Measurements from ENCODE around the gene TEAD2.
A peak's percentile ranks its signal among the peaks of the same experiment; 100 is the strongest.
"Not testable (repeated sequence)": the region's sequence is repeated elsewhere in the genome, so short reads cannot be mapped to it uniquely, and the experiment has no call there.

Gene TEAD2

DNA sequence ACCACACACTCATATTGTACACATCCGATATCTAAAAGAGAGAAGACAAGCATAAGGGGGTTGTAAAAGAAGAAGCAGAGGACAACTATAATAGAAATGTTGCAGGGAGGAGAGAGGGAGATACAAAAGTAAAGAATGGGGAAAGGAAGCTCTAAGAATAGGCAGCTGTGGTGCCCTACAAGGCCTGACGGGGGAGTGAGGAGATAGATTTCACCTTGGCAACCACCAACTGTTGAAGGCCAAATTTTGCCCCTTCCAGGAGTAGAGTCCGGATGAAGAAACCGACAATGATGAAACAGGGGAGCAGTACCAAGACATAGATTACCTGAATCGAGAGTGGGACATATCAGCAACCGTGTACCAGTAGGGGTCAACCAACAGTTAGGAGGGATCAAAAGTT lies 53.1 kb downstream of the TEAD2 start:
- H3K9me3 Mint-ChIP-seq = no peaks in the 10 kb centered on the region
- no peak overlapping the region for H3K4me3 Mint-ChIP-seq
- H3K27me3 Mint-ChIP-seq = no peaks in the 10 kb centered on the region
- DNase-seq = no peak
- peaks cover 15% of the 10 kb centered on the region for H3K36me3 Mint-ChIP-seq (ENCODE audit: low read depth)
- H3K27ac Mint-ChIP-seq = no peak overlapping the region
- H3K4me1 Mint-ChIP-seq (ENCODE audit: low read depth) = peaks cover 2% of the 10 kb centered on the region

DNA sequence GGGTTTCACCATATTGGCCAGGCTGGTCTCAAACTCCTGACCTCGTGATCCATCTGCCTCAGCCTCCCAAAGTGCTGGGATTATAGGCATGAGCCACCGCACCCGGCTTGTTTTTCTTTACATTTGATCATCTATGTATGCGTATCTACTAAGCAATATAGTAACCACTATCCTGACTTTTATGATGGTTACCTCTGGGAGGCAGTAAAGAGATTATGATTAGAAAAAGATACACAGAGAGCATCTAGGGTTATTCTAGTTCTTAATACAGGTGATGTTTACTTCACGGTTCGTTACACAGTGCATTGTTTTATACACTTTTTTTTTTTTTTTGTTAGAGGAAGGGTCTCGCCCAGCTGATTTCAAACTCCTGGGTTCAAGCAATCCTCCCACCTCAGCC lies 55.5 kb downstream of the TEAD2 start:
- H3K4me3 Mint-ChIP-seq; H3K27me3 Mint-ChIP-seq; DNase-seq; H3K27ac Mint-ChIP-seq; H3K4me1 Mint-ChIP-seq (ENCODE audit: low read depth); H3K9me3 Mint-ChIP-seq: not testable (repeated sequence)
- peaks cover 15% of the 10 kb centered on the region for H3K36me3 Mint-ChIP-seq (ENCODE audit: low read depth)

DNA sequence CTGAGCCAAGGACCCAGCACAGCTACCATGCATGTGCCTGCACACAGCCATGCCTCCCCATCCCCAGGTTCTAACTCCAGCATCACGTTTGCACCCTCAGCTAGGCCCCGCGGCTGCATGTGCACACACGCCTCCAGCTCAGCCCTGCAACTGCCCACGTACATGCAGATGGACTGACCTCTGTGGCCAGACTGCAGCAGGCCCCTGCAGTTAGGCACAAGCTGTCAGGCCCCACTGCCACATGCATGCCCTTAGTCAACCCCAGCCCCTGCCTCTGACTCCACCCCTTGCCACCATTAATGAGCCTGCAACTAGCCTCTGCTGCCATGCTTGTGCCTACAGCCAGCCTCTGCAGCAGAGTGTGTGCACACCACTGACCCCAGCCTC lies 60.4 kb downstream of the TEAD2 start:
- Mint-ChIP-seq H3K27ac (no peak overlapping the region), H3K9me3 (no peaks in the 10 kb centered on the region), H3K27me3 (no peaks in the 10 kb centered on the region), H3K4me3 (no peak overlapping the region), H3K4me1 (ENCODE audit: low read depth) (peaks cover 3% of the 10 kb centered on the region), H3K36me3 (ENCODE audit: low read depth) (no peaks in the 10 kb centered on the region)
- no peak for DNase-seq

DNA sequence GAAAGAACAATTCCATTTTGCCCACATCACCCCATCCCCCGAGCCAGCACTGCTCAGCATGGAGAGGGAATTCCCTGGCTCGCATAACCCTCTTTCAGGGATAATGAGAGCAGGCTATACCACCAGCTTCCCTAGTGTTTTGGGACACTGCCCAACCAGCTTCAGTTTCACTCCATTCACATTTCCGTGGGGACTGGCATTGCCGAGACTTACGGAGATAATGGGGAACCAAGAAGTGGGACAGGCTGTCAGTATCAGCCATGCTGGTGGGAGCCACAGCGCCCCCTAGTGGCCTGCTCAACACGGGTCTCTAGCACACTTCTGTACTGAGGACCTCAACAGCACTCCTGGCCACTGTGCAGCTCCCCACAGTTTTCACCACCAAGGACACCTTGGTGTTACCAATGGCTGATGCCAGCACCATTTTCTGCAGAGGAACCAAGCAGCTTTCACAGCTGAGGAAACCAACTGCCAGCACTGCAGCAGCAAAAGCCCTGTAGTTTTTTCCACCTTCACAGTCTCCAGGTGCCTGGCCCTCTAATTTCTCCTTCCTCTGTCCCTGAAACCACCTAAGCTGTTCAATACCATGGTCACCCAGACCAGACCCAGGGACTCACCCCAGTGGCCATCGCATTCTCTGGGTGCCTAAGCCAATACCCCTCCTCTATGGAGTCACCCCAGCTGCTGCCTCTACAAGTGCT lies 60.9 kb downstream of the TEAD2 start:
- Mint-ChIP-seq H3K27ac (no peak overlapping the region), H3K4me1 (ENCODE audit: low read depth) (peaks cover 3% of the 10 kb centered on the region)

DNA sequence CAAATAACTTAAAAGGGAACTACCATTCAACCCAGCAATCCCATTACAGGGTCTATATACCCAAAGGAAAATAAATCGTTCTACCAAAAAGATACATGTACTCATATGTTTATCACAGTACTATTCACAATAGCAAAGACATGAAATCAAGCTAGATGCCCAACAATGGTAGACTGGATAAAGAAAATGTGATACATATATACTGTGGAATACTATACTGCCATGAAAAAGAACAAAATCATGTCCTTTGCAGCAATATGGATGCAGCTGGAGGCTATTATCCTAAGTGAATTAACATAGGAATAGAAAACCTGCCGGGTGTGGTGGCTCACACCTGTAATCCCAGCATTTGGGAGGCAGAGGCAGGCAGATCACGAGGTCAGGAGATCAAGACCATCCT lies 63.6 kb downstream of the TEAD2 start:
- not testable (repeated sequence) for H3K4me3 Mint-ChIP-seq; H3K27me3 Mint-ChIP-seq; H3K27ac Mint-ChIP-seq; H3K36me3 Mint-ChIP-seq (ENCODE audit: low read depth); H3K4me1 Mint-ChIP-seq (ENCODE audit: low read depth); DNase-seq; H3K9me3 Mint-ChIP-seq

More for the DNA sequence above, 60.9 kb downstream of the TEAD2 start:
- Mint-ChIP-seq H3K27me3 (no peaks in the 10 kb centered on the region), H3K9me3 (no peaks in the 10 kb centered on the region), H3K4me3 (peak overlapping the region; percentile 20), H3K36me3 (ENCODE audit: low read depth) (no peaks in the 10 kb centered on the region)
- DNase-seq = peak; percentile 86

DNA sequence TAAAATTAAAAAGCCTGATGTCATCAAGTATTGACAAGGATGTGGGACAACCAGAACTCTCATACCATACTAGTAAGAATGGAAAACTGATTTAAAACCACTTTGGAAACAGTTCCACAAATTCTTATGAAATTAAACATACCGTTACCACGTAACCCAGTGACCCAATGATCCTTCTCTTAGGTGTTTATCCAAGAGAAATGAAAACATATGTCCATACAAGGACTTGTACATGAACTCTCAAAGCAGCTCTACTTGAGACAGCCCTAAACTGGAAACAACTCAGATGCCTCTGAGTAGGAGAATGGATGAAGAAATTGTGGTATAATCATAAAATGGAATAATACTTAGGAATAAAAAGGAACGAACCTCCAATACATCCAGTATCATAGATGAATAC lies 64.8 kb downstream of the TEAD2 start:
- H3K27me3 Mint-ChIP-seq = no peaks in the 10 kb centered on the region

DNA sequence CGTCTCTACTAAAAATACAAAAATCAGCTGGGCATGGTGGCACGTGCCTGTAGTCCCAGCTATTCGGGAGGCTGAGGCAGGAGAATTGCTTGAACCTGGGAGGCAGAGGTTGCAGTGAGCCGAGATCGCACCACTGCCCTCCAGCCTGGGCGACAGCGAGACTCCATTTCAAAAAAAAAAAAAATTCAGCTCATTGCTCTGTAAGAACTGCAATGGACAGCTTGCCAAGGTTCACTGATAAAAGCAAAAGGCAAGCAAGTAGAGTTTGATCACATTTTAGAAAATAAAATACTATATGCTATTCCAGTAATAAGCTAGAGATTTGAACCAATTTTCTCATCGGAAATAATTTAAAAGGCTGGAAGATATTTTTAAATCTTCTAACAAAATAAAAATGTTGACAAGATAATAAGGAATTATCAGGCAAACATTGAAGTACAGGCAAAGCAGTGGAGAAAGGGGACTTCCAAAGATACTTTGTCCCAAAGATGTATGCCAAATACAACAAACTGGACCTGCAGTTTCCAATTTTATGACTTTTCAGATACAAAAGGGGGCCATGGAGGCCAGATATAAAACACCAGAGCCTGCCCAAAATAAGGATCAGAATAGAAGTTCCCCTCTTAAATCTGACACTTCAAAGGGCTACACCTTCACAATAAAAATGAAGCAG lies 66.9 kb downstream of the TEAD2 start:
- Mint-ChIP-seq H3K36me3 (ENCODE audit: low read depth) (no peaks in the 10 kb centered on the region), H3K27ac (no peak overlapping the region), H3K4me3 (no peak overlapping the region), H3K4me1 (ENCODE audit: low read depth) (no peaks in the 10 kb centered on the region), H3K9me3 (no peaks in the 10 kb centered on the region), H3K27me3 (no peaks in the 10 kb centered on the region)
- no peak for DNase-seq

More for the DNA sequence above, 64.8 kb downstream of the TEAD2 start:
- H3K36me3 Mint-ChIP-seq (ENCODE audit: low read depth) = no peaks in the 10 kb centered on the region
- DNase-seq = no peak
- H3K9me3 Mint-ChIP-seq = no peaks in the 10 kb centered on the region
- H3K4me1 Mint-ChIP-seq (ENCODE audit: low read depth) = peaks cover 3% of the 10 kb centered on the region
- H3K27ac Mint-ChIP-seq = no peak overlapping the region
- no peak overlapping the region for H3K4me3 Mint-ChIP-seq

DNA sequence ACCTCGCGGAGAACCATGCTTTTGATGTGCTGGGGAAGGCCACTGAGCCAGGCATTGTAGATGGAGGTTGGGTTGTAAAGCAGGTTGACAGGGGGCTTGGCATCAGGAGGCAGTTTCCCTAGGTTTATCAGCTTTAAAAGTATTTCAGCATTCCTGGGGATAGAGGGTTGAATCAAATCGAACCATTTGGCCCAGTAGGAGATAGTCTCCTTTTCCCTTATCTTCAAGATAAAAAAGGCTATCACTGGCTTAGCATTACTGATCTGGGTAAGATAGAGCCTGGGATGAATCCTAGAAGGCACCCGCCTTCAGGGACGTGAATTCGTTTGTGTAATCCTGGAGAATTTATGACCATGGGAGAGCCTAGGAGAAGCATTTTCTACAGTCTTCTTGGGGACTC lies 67.8 kb downstream of the TEAD2 start:
- Mint-ChIP-seq H3K4me3 (no peak overlapping the region), H3K9me3 (no peaks in the 10 kb centered on the region), H3K27ac (no peak overlapping the region), H3K36me3 (ENCODE audit: low read depth) (no peaks in the 10 kb centered on the region), H3K27me3 (no peaks in the 10 kb centered on the region), H3K4me1 (ENCODE audit: low read depth) (no peaks in the 10 kb centered on the region)
- DNase-seq = no peak
